Fibroblast of lung (primary cell): ENCODE results near the gene MTHFSD. TPM values are rescaled to one million over a fixed set of nuclear protein-coding genes. Genes with fewer than 3 reads are reported as not detected.

ENCODE experiments used
- DNase-seq, 2 donors: peaks; one replicate each; pipeline versions ENCODE4 v3.0.0 to v3.0.0-alpha.2; 2010; ENCODE audit warnings: low read depth in 2 of 2
- H2AFZ ChIP-seq: 2 replicates; pipeline ENCODE4 v1.5.1; 2012; ENCODE audit warnings: low read length, control low read depth, inconsistent platforms
- H3K27ac ChIP-seq: 2 replicates; pipeline ENCODE4 v1.5.1; 2011; ENCODE audit warnings: low read length, control low read depth; ENCODE audit not compliant: insufficient read depth
- H3K27me3 ChIP-seq: 2 replicates; pipeline ENCODE4 v1.5.1; 2011; ENCODE audit warnings: mild to moderate bottlenecking, low read length; ENCODE audit not compliant: control insufficient read depth, insufficient read depth
- H3K36me3 ChIP-seq: 2 replicates; pipeline ENCODE4 v1.5.1; 2011; ENCODE audit warnings: low read length; ENCODE audit not compliant: control insufficient read depth, insufficient read depth
- H3K4me1 ChIP-seq: 2 replicates; pipeline ENCODE4 v1.5.1; 2011; ENCODE audit warnings: low read length; ENCODE audit not compliant: control insufficient read depth, insufficient read depth; ENCODE audit errors: extremely low read depth
- H3K4me2 ChIP-seq: 2 replicates; pipeline ENCODE4 v1.5.1; 2011; ENCODE audit warnings: low read length, control low read depth; ENCODE audit not compliant: insufficient read depth; ENCODE audit errors: extremely low read depth
- H3K4me3 ChIP-seq, 4 experiments: fragments of 200-600 bp in 1 of 4; sonication (generic) in 1 of 4; replicated peaks in 1 of 4; 2 replicates each; pipeline ENCODE4 v1.5.1; 2011 to 2016; ENCODE audit warnings: low read length in 4 of 4, low read depth in 3 of 4, mild to moderate bottlenecking in 3 of 4, control low read depth in 2 of 4, inconsistent platforms in 1 of 4, mixed read lengths in 1 of 4; ENCODE audit not compliant: insufficient read depth in 1 of 4; ENCODE audit errors: control extremely low read depth in 1 of 4
- H3K79me2 ChIP-seq: 2 replicates; pipeline ENCODE4 v1.5.1; 2012; ENCODE audit warnings: mild to moderate bottlenecking, low read length, inconsistent platforms; ENCODE audit not compliant: control insufficient read depth, insufficient read depth
- H3K9ac ChIP-seq: 2 replicates; pipeline ENCODE4 v1.5.1; 2011; ENCODE audit warnings: mild to moderate bottlenecking, low read length, control low read depth; ENCODE audit not compliant: insufficient read depth
- H3K9me3 ChIP-seq: 2 replicates; pipeline ENCODE4 v1.5.1; 2012; ENCODE audit warnings: low read depth, low read length; ENCODE audit not compliant: control insufficient read depth, insufficient read depth
- H4K20me1 ChIP-seq: 2 replicates; pipeline ENCODE4 v1.5.1; 2011; ENCODE audit warnings: low read length; ENCODE audit not compliant: control insufficient read depth, insufficient read depth; ENCODE audit errors: extremely low read depth
- EZH2 ChIP-seq: IDR thresholded peaks from 2 replicates; pipeline ENCODE4 v1.5.1; 2012; ENCODE audit warnings: low read length, control low read depth, mild to moderate bottlenecking; ENCODE audit errors: missing control alignments
- polyA plus RNA-seq, 2 donors: library from polyadenylated mRNA; depleted of rRNA in 1 of 2; stranded (reverse) in 1 of 2; unstranded in 1 of 2; fragments of >200 nt; gene quantifications; 2 replicates each; pipeline ENCODE4 v1.2.1, GENCODE V29; 2011 to 2012; ENCODE audit warnings: missing spikeins in 1 of 2
- total RNA-seq: library from RNA; depleted of rRNA; stranded (reverse); fragments of >200 nt; gene quantifications from 2 replicates; pipeline ENCODE4 v1.2.1, GENCODE V29; 2014
- TF ChIP-seq, protein P1 (sequence below), 2 donors: IDR thresholded peaks in 1 of 2; conservative IDR thresholded peaks in 1 of 2; 1 replicate in 1 of 2; 2 replicates in 1 of 2; pipeline ENCODE4 v1.5.1; 2011 to 2012; ENCODE audit warnings: low read length in 2 of 2, control low read depth in 1 of 2, inconsistent platforms in 1 of 2, low read depth in 1 of 2, mild to moderate bottlenecking in 1 of 2

MTHFSD gene
- total and polyA plus RNA-seq, 2 donors (not counting 1 experiment from before 2014, with no cell fraction given) = 13.1 to 19.3 TPM

DNA sequence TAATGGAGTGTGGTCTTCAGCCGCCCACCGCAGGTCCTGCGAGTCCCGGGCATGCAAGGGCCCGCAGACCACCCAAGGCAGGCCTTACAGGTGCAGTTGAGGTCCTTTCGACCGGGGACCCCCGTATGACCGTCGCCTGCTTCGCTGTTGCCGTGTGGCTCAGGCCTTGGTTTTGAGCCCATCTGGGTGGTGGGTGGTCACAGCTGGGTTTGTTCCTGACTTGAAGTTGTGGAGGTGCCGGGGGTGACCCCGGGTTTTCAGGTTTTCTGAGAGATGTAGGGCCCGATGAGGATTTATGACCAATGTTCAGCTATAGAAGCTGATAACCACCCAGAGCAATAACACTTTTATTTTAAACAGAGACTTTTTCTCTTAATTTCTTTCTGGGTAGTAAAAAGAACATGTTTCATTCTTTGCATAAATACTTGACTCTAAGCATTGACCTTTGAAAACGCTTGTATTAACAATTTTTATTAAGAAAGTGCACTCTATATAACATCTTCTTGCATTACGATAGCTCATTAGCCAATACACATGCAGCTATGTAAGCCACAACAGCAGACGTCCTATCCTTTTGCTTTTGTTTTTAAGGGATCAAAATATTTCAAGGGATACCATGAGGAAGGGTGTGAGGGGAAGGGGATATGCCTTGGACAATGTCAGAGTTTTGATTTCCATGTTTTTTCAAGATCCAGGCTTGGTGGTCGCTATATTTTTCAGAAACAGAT, 25.2 kb upstream of the MTHFSD start:
- Histone ChIP-seq H3K36me3 (peaks cover 4% of the 10 kb centered on the region), H3K27me3 (no peaks in the 10 kb centered on the region), H3K9ac (peak overlapping the region; percentile 83), H3K4me3 (peak overlapping the region; percentile 62 to 79 (median 74)), H3K9me3 (no peaks in the 10 kb centered on the region), H3K4me1 (peaks cover 28% of the 10 kb centered on the region), H3K4me2 (peak overlapping the region; percentile 93), H4K20me1 (no peaks in the 10 kb centered on the region), H3K27ac (peak overlapping the region; percentile 97), H3K79me2 (peaks cover 58% of the 10 kb centered on the region), H2AFZ (no peak overlapping the region)
- TF ChIP-seq EZH2 = no peak
- TF ChIP-seq, protein P1, sequence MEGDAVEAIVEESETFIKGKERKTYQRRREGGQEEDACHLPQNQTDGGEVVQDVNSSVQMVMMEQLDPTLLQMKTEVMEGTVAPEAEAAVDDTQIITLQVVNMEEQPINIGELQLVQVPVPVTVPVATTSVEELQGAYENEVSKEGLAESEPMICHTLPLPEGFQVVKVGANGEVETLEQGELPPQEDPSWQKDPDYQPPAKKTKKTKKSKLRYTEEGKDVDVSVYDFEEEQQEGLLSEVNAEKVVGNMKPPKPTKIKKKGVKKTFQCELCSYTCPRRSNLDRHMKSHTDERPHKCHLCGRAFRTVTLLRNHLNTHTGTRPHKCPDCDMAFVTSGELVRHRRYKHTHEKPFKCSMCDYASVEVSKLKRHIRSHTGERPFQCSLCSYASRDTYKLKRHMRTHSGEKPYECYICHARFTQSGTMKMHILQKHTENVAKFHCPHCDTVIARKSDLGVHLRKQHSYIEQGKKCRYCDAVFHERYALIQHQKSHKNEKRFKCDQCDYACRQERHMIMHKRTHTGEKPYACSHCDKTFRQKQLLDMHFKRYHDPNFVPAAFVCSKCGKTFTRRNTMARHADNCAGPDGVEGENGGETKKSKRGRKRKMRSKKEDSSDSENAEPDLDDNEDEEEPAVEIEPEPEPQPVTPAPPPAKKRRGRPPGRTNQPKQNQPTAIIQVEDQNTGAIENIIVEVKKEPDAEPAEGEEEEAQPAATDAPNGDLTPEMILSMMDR (conservative IDR thresholded peaks at IDR 0.05 in 1 of 2, IDR thresholded peaks at IDR 0.05 in 1 of 2; ENCODE audit: low read depth in 1 of 2, low read length in 2 of 2) = no peak
- peak; percentile 56 to 69 for DNase-seq

GRCh38 chr16:86579268-86580062, 24.4 kb upstream of the MTHFSD start:
- H3K79me2 ChIP-seq = peaks cover 58% of the 10 kb centered on the region
- peak overlapping the region; percentile 83 for H3K9ac ChIP-seq
- H3K4me1 ChIP-seq = peaks cover 22% of the 10 kb centered on the region
- H3K27ac ChIP-seq = peak overlapping the region; percentile 97
- DNase-seq = peak in 1 of 2 donors; percentile 50
- H3K4me2 ChIP-seq = peak overlapping the region; percentile 93
- peak overlapping the region; percentile 62 to 79 (median 74) for H3K4me3 ChIP-seq
- peaks cover 4% of the 10 kb centered on the region for H3K36me3 ChIP-seq
- H3K27me3 ChIP-seq = no peaks in the 10 kb centered on the region
- H3K9me3 ChIP-seq = no peaks in the 10 kb centered on the region
- TF ChIP-seq, protein P1 (conservative IDR thresholded peaks at IDR 0.05 in 1 of 2, IDR thresholded peaks at IDR 0.05 in 1 of 2; ENCODE audit: low read depth in 1 of 2, low read length in 2 of 2) = no peak
- no peak for TF ChIP-seq EZH2
- H4K20me1 ChIP-seq = no peaks in the 10 kb centered on the region
- no peak overlapping the region for H2AFZ ChIP-seq

DNA sequence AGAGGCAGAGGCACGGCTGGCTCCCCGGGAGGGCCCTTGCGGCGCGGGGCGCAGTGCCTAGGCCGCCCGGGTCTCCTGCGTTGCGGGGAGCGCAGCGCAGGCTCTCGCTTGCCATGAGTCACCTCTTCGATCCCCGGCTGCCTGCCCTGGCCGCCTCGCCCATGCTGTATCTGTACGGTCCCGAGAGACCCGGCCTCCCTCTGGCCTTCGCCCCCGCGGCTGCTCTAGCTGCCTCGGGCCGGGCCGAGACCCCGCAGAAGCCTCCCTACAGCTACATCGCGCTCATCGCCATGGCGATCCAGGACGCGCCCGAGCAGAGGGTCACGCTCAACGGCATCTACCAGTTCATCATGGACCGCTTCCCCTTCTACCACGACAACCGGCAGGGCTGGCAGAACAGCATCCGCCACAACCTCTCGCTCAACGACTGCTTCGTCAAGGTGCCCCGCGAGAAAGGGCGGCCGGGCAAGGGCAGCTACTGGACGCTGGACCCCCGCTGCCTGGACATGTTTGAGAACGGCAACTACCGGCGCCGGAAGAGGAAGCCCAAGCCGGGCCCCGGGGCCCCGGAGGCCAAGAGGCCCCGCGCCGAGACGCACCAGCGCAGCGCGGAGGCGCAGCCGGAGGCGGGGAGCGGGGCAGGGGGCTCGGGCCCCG, 23.7 kb upstream of the MTHFSD start:
- Histone ChIP-seq H3K27ac (peak overlapping the region; percentile 97), H3K4me3 (peak overlapping the region; percentile 18 to 76 (median 60)), H3K79me2 (peaks cover 53% of the 10 kb centered on the region), H3K9me3 (no peaks in the 10 kb centered on the region), H3K4me2 (peak overlapping the region; percentile 82), H4K20me1 (no peaks in the 10 kb centered on the region), H3K4me1 (peaks cover 15% of the 10 kb centered on the region), H3K36me3 (no peaks in the 10 kb centered on the region), H3K9ac (peak overlapping the region; percentile 83), H3K27me3 (no peaks in the 10 kb centered on the region), H2AFZ (peak overlapping the region; percentile 28)
- peak in 1 of 2 donors; percentile 83 for DNase-seq
- TF ChIP-seq, protein P1 (conservative IDR thresholded peaks at IDR 0.05 in 1 of 2, IDR thresholded peaks at IDR 0.05 in 1 of 2; ENCODE audit: low read depth in 1 of 2, low read length in 2 of 2) = no peak
- TF ChIP-seq EZH2 = no peak
